ENCODE data around the gene GAL3ST1. TPM values are rescaled to one million over a fixed set of nuclear protein-coding genes. Genes with fewer than 3 reads are reported as not detected.

GAL3ST1 gene
- total and polyA plus RNA-seq, 2 donors (not counting 1 experiment from before 2014, with no cell fraction given), result 0.70 TPM; not detected in 1

- CTCF ChIA-PET, result no interaction called here
- Mint-ChIP-seq H3K4me3 (no peak overlapping the region), H3K9me3 (ENCODE audit: insufficient read depth) (no peaks in the 10 kb centered on the region)
These were observed 9.7 kb downstream of the GAL3ST1 start for GRCh38 chr22:30564761-30565119.

More at GRCh38 chr22:30564761-30565119, 9.7 kb downstream of the GAL3ST1 start:
- H3K9me3 ChIP-seq (ENCODE audit: control extremely low read depth in 1 of 3, control insufficient read depth in 2 of 3, insufficient read depth in 1 of 3, low read length in 2 of 3), result no peaks in the 10 kb centered on the region
- POLR2A ChIA-PET, result no interaction called here
- peaks cover 15% of the 10 kb centered on the region for H3K27me3 Mint-ChIP-seq
- H3K4me1 Mint-ChIP-seq, result no peaks in the 10 kb centered on the region
- no peaks in the 10 kb centered on the region for H3K79me2 ChIP-seq (ENCODE audit: control insufficient read depth, insufficient read depth, low read length)
- H3K36me3 ChIP-seq (replicated peaks in 1 of 2; ENCODE audit: control extremely low read depth in 1 of 2, control insufficient read depth in 1 of 2, extremely low read depth in 1 of 2, insufficient read depth in 2 of 2, low read length in 1 of 2), result no peaks in the 10 kb centered on the region
- H4K20me1 ChIP-seq (ENCODE audit: control insufficient read depth, insufficient read depth, low read length, poor library complexity, severe bottlenecking), result no peaks in the 10 kb centered on the region
- ATAC-seq (ENCODE audit: low read depth) (no peak), DNase-seq (no peak)
- H3K27me3 ChIP-seq (replicated peaks in 1 of 4; ENCODE audit: control extremely low read depth in 1 of 4, control insufficient read depth in 3 of 4, insufficient read depth in 4 of 4, low read length in 3 of 4), result peaks cover 0 to 3% (median 0%) of the 10 kb centered on the region in 4 experiments
- no peak overlapping the region for H3K4me3 ChIP-seq (ENCODE audit: control extremely low read depth in 1 of 5, extremely low read depth in 1 of 5, insufficient read depth in 1 of 5, low read depth in 2 of 5, low read length in 4 of 5)
- no peak overlapping the region for H2AFZ ChIP-seq (ENCODE audit: insufficient read depth, low read depth, low read length, poor library complexity, severe bottlenecking)
- H3K27ac Mint-ChIP-seq, result no peak overlapping the region
- no peak overlapping the region for H3K27ac ChIP-seq (ENCODE audit: low read length in 2 of 2)
- no peak overlapping the region for H3K9ac ChIP-seq (ENCODE audit: low read length)
- WGBS (ENCODE audit: insufficient coverage), result 50% methylated on average over 1 of the region's 3 CpGs
- no peak overlapping the region for H3K4me2 ChIP-seq (replicated peaks; ENCODE audit: low read depth, low read length, poor library complexity, severe bottlenecking)
- intact Hi-C loops (cut with micrococcal nuclease), result no loop called here
- no peaks in the 10 kb centered on the region for H3K4me1 ChIP-seq (ENCODE audit: control insufficient read depth in 2 of 2, insufficient read depth in 2 of 2, low read length in 2 of 2)
- TF ChIP-seq EZH2 (IDR thresholded peaks at IDR 0.05; ENCODE audit: borderline replicate concordance, insufficient read depth, low read depth, low read length, poor library complexity, severe bottlenecking) (no peak), CTCF (IDR thresholded peaks at IDR 0.05) (no peak)

All from B cell (primary cell).